Activated CD4-positive, alpha-beta T cell treated with anti-CD3 and anti-CD28 coated beads for 1 hour (primary cell): ENCODE measurements around the gene HOXB2.

Experiments used
- DNase-seq: peaks from one replicate; pipeline ENCODE4 v3.0.0-alpha.2; 2020

HOXB2 gene

GRCh38 chr17:48565022-48565554, 20.2 kb upstream of the HOXB2 start:
- no peak for DNase-seq

- no peak for DNase-seq
Measured at GRCh38 chr17:48564188-48565021, 19.5 kb upstream of the HOXB2 start.

- DNase-seq = no peak
Measured at GRCh38 chr17:48563867-48564187, 18.9 kb upstream of the HOXB2 start.

- no peak for DNase-seq
Measured at GRCh38 chr17:48563385-48563838, 18.5 kb upstream of the HOXB2 start.

GRCh38 chr17:48562934-48563333, 18.0 kb upstream of the HOXB2 start:
- DNase-seq = no peak

- DNase-seq = no peak
Measured at GRCh38 chr17:48561884-48562810, 17.2 kb upstream of the HOXB2 start.

GRCh38 chr17:48559840-48560817, 15.2 kb upstream of the HOXB2 start:
- no peak for DNase-seq

GRCh38 chr17:48559122-48559839, 14.4 kb upstream of the HOXB2 start:
- DNase-seq = no peak

- DNase-seq = no peak
Measured at GRCh38 chr17:48558831-48559121, 13.9 kb upstream of the HOXB2 start.

GRCh38 chr17:48558057-48558830, 13.3 kb upstream of the HOXB2 start:
- no peak for DNase-seq

- no peak for DNase-seq
Measured at GRCh38 chr17:48556576-48557401, 11.9 kb upstream of the HOXB2 start.

GRCh38 chr17:48556229-48556575, 11.3 kb upstream of the HOXB2 start:
- DNase-seq = no peak

GRCh38 chr17:48555258-48556228, 10.6 kb upstream of the HOXB2 start:
- DNase-seq = no peak

- DNase-seq = no peak
Measured at GRCh38 chr17:48554412-48555257, 9.7 kb upstream of the HOXB2 start.

- no peak for DNase-seq
Measured at GRCh38 chr17:48553826-48554225, 8.9 kb upstream of the HOXB2 start.

- DNase-seq = no peak
Measured at GRCh38 chr17:48553190-48553547, 8.3 kb upstream of the HOXB2 start.

- no peak for DNase-seq
Measured at GRCh38 chr17:48552466-48553189, 7.7 kb upstream of the HOXB2 start.
